ENCODE data around the gene BCOR.

BCOR gene

DNA sequence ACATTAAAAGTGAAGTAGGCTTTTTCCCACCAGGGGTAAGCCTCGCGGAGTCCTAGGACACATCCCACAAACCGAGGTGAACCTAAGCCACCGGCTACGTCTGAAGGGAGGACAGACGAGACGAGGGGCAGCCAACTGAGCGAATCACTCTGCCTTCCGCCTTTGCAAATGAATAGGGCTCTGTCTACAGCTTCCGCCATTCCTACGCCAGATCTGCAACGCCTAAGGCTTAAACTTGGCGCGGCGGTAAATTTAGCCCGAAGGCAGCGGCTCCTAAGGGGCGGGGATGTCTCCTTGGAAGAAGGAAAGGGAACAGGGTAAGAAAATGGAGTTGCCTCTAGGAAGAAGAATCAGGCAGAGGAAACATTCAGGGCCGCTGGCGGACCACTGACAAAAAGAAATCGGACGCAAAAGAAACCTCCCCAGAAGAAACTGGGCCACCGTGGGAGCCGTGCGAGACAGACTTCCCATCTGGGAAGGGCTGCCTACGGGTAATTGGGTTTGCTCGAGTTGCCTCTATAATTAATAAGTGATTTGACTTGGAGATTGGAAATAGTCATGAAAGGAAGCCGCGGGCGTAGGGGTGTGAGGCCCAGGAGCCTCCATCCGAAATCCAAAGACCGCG, 90.5 kb downstream of the BCOR start:
- in situ Hi-C loops (cut with HindIII; ENCODE audit: low sequenced_read_pairs), result no loop called here

DNA sequence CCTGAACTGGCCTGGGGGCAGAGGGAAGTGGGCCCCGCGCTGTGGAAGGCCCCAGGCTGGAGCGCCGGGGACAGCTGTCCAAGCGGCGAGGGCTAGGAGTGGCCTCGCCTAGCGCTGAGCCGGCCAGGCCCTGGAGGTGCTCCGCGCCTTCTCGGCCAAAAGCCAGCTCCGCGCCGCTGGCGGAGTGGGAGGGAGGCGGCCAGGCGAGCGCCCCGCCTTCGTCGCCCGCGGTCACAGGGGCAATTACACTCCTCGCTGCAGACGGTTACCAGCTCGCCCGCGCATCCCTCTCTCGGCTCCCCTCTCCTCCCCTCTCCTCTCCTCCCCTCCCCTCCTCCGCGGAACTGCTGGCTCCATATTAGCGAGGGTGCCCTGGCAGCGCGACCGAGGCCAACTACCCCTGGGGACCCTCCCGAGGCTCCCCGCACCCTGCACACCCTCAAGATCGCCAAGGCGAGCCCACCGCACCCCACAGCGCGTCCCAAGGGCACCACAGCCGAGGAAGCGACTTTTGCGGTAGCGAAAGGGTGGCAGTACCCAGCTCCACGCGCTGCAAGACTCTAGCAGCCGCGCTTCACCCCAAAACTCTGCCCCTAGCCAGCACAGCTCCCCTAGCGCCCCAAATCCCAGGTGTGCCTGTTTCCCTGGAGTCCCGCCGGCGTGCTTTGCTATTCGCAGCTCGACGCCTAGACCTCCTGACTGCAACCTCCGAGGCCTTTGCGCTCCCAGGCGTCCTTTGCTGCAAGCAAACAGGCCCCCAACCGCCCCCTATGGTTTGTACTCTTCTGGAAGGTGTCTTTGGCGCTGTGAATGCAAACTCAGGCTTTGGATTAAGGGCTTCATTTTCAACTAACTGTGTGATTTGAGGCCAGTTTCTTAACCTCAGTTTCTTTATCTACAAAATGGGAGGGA, 91.4 kb downstream of the BCOR start:
- in situ Hi-C loops (cut with HindIII; ENCODE audit: low sequenced_read_pairs), result no loop called here

DNA sequence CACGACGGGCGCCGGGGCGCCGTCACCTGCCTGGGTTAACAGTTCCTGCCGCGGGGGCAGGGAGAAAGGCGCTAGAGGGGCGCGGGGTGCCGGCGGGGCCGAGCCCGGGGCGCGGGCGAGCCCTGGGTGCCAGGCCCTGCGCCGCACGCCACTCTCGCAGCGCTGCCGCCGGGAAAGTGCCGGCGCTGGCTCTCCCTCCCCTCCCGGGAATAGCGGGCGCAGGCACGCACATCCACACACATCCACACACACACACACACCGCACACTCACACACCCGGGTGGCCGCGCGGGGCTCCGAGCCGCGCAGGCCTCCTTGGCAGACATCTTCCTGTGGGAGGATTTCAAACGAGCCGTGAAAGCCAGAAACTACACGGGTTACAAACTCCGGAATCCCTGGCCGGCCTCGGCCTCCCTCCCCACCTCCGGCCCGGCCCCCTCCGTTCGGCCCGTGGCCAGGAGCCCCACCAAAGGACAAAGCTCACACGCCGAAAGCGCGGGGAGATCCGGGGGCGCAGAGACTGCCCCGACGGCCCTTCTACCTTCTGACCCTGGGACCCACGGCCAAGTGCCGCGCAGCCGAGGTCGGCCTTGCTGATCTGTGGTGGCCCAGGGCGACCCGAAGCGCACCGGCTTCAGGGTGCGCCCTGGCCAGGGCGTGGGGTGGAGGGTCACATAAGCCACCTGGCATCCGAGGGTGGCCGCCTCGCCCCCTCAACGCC, 92.3 kb downstream of the BCOR start:
- in situ Hi-C loops (cut with HindIII; ENCODE audit: low sequenced_read_pairs), result no loop called here

DNA sequence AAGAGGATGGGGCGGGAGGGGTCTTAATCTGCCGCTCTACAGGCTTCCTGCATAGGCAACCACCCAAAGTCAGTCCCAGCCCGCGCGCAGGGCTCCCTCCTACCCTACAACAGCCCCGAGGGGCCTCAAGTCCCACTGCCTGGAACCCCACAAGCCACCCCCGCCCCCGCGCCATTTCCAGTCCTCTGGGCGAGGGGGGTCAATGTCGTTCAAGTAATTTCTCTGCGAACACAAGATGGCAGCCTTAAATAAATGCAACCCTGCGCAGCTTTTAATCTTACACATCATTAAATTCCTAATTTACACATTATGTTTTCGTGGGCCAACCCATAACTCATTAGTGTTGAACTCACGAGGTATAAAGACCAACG, 92.9 kb downstream of the BCOR start:
- in situ Hi-C loops (cut with HindIII; ENCODE audit: low sequenced_read_pairs), result no loop called here

DNA sequence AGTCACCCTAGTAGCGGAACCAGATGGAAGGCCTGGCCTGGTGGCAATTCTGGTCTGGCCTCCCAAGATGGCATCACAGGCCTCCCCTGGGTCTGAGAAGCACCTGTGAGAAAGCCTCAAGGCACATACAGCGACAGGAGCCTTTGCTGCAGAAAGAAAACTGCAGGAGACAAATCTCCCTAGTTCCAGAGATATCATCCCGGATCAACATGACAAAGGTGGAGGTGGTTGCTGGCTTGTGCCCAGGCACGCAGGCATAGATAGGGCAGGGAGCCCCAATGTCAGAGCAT, 93.6 kb downstream of the BCOR start:
- in situ Hi-C loops (cut with HindIII; ENCODE audit: low sequenced_read_pairs), result no loop called here

DNA sequence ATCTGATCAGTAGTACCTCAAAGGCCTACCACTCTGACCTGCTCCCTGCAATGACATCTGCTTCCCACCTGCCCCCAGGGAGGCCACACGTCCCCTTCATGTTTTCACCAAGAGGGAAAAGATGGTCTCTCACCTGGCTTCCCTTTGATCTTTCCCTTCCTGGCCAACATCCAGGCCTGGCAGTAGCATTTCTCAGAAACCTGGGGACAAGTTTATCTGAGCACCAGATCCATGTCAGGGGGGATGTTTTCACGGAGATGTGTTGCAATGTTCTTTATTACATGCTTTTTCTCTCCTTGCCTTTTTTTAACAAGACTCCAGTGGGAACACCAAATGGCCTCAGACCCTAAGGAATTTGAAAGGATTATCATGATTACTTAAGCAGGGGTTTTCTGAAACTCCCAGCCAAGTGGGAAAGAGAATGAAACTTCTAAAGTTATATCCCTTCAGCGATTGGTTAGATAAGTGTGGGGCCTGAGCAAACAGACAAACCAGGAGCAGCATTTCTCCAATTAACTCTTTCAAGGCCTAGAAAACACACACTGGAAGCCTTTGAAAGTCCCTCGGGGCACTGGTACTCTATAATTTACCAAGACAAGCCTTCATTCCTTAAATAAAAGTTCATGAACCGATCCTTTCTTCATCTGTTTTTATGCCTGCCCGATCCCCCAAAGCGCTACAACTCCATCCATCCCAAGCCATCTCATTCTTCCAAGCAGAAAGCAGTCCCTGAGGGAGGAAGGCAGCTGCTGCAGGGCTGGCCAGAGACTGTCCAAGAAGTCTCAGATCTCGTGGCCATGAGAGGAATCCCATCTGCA, 94.1 kb downstream of the BCOR start:
- in situ Hi-C loops (cut with HindIII; ENCODE audit: low sequenced_read_pairs), result no loop called here

- in situ Hi-C loops (cut with HindIII; ENCODE audit: low sequenced_read_pairs), result no loop called here
Measured at GRCh38 chrX:40003071-40003427, 94.7 kb downstream of the BCOR start.
